Activated B cell treated with CpG ODN at 0.5 μM for 24 hours (primary cell): ENCODE results near the gene AP3B1. TPM values are rescaled to one million over a fixed set of nuclear protein-coding genes. Genes with fewer than 3 reads are reported as not detected.

Experiments
- ATAC-seq: fragments of 200-7000 bp; cut with Tn5 transposase; one replicate; pipeline ENCODE4 v1.10.0; 2021; ENCODE audit warnings: low read depth, mild to moderate bottlenecking, moderate library complexity
- CTCF ChIA-PET: fragments of 350-600 bp; sonication (Branson Sonifier 250); formaldehyde crosslinking; loops from one replicate; lab custom pipeline; 2021; ENCODE audit warnings: antibody characterized with exemption; lab: Charles Lee
- POLR2A ChIA-PET: fragments of 350-600 bp; sonication (Branson Sonifier 250); formaldehyde crosslinking; loops from one replicate; lab custom pipeline; 2021; ENCODE audit warnings: antibody characterized with exemption; lab: Charles Lee
- DNase-seq: peaks from one replicate; pipeline ENCODE4 v3.0.0; 2022
- H3K27ac Mint-ChIP-seq: one replicate; pipeline ENCODE4 v1.8.0; 2020; ENCODE audit warnings: mixed read lengths
- H3K27me3 Mint-ChIP-seq: one replicate; pipeline ENCODE4 v1.8.0; 2021; ENCODE audit warnings: mixed read lengths
- H3K36me3 Mint-ChIP-seq: one replicate; pipeline ENCODE4 v1.8.0; 2021; ENCODE audit warnings: low read depth, mixed read lengths
- H3K4me1 Mint-ChIP-seq: one replicate; pipeline ENCODE4 v1.8.0; 2021; ENCODE audit warnings: mixed read lengths
- H3K4me3 Mint-ChIP-seq: one replicate; pipeline ENCODE4 v1.8.0; 2020; ENCODE audit warnings: mild to moderate bottlenecking, mixed read lengths
- H3K9me3 Mint-ChIP-seq: one replicate; pipeline ENCODE4 v1.8.0; 2020; ENCODE audit warnings: mixed read lengths
- intact Hi-C: fragments of 100-400 bp; cut with micrococcal nuclease; formaldehyde crosslinking; loops from one replicate; pipeline ENCODE4 v1.15.1; 2024
- total RNA-seq: library from RNA; stranded (reverse); gene quantifications from 2 replicates; pipeline ENCODE4 v1.2.3, GENCODE V29; 2022
- TF ChIP-seq, protein P1 (sequence below): fragments of 200-600 bp; IDR thresholded peaks from one replicate; pipeline ENCODE4 v1.8.0; 2022; ENCODE audit warnings: antibody characterized with exemption, mild to moderate bottlenecking

The AP3B1 gene, protein sequence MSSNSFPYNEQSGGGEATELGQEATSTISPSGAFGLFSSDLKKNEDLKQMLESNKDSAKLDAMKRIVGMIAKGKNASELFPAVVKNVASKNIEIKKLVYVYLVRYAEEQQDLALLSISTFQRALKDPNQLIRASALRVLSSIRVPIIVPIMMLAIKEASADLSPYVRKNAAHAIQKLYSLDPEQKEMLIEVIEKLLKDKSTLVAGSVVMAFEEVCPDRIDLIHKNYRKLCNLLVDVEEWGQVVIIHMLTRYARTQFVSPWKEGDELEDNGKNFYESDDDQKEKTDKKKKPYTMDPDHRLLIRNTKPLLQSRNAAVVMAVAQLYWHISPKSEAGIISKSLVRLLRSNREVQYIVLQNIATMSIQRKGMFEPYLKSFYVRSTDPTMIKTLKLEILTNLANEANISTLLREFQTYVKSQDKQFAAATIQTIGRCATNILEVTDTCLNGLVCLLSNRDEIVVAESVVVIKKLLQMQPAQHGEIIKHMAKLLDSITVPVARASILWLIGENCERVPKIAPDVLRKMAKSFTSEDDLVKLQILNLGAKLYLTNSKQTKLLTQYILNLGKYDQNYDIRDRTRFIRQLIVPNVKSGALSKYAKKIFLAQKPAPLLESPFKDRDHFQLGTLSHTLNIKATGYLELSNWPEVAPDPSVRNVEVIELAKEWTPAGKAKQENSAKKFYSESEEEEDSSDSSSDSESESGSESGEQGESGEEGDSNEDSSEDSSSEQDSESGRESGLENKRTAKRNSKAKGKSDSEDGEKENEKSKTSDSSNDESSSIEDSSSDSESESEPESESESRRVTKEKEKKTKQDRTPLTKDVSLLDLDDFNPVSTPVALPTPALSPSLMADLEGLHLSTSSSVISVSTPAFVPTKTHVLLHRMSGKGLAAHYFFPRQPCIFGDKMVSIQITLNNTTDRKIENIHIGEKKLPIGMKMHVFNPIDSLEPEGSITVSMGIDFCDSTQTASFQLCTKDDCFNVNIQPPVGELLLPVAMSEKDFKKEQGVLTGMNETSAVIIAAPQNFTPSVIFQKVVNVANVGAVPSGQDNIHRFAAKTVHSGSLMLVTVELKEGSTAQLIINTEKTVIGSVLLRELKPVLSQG
- total RNA-seq, result 46.8 and 52.9 TPM in 2 replicates

DNA sequence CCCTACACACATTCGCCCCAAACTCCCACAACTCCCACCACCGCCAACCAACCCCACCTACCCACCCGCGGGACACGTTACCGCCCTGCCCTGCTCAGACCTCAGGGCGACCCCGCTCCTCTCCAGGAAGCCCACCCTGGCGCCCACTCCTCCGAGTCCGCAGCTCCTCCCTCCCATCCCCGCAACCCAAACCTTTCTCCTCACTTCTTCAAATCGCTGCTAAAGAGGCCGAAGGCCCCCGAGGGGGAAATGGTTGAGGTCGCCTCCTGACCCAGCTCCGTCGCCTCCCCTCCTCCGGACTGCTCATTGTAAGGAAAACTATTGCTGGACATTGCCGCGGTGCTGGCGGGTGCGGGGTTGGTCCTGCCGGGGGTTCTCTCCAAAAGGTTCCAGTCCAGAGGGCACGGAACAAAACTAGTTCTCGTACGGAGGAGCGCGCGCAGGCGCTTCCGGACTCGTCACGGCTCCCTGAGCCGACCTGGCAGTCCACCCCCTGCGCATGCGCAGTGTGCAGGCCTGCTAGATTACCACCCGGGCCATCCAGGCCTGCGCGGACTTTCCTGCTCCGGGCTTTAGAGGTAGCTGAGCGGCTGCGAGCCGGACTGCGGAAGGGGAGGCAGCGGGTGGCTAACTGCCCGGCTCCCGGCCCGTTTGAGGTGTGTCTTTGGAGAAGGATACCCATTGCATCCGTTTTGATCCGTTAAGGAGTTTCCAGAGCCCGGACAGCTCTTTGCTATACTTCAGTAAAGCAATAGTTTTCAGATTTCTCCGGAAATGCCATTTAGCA is at the start of gene AP3B1:
Gene AP3B1 (minus strand): TSS at position 451 of the 787 bp plus-strand sequence. CDS start 119 bp downstream, at position 332.
- no peaks in the 10 kb centered on the region for H3K27me3 Mint-ChIP-seq
- TF ChIP-seq, protein P1, sequence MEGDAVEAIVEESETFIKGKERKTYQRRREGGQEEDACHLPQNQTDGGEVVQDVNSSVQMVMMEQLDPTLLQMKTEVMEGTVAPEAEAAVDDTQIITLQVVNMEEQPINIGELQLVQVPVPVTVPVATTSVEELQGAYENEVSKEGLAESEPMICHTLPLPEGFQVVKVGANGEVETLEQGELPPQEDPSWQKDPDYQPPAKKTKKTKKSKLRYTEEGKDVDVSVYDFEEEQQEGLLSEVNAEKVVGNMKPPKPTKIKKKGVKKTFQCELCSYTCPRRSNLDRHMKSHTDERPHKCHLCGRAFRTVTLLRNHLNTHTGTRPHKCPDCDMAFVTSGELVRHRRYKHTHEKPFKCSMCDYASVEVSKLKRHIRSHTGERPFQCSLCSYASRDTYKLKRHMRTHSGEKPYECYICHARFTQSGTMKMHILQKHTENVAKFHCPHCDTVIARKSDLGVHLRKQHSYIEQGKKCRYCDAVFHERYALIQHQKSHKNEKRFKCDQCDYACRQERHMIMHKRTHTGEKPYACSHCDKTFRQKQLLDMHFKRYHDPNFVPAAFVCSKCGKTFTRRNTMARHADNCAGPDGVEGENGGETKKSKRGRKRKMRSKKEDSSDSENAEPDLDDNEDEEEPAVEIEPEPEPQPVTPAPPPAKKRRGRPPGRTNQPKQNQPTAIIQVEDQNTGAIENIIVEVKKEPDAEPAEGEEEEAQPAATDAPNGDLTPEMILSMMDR, result no peak
- POLR2A ChIA-PET, result interaction anchor here (0.5 to 6.7 kb wide), 9 partner anchors 10 to 803 kb away, joined by 3 to 167 read pairs (median 4); partner anchors contain the start of genes ARSB, SCAMP1 and WDR41
- CTCF ChIA-PET, result interaction anchor here (0.9 to 4.1 kb wide), 2 partner anchors 17 to 66 kb away, joined by 3 to 27 read pairs; partner anchors contain the start of gene SCAMP1
- peak within 1 kb of the TSS; percentile 98 for H3K27ac Mint-ChIP-seq
- peak; percentile 96 for DNase-seq
- peak; percentile 94 for ATAC-seq
- H3K9me3 Mint-ChIP-seq, result no peaks in the 10 kb centered on the region
- intact Hi-C loops, result loop anchor here (1.0 to 10.0 kb wide), 8 partner anchors 66 to 1264 kb away; partner anchors contain the start of genes AGGF1, ARSB, HOMER1 and SCAMP1
- peak within 1 kb of the TSS; percentile 98 for H3K4me3 Mint-ChIP-seq
- peaks cover 16% of the 10 kb centered on the region for H3K36me3 Mint-ChIP-seq
- H3K4me1 Mint-ChIP-seq, result peaks cover 44% of the 10 kb centered on the region

DNA sequence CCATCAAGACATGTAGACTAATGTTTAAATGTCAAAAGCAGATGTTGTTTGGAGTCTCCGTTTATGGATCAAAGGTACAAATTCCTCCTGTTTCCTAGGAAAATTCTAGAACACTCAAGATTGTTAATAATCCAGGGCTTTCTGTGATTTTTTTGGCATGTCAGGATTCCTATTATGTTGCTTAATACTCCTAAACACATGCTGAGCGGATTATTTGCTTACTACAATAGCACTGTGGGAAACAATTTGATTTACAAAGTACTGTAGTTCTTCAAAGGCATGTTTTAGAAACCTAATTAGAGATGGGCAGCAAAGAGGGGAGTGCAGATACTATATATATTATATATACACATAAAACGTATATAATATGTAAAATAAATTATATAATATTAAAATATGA is 46.9 kb upstream of the AP3B1 start:
- CTCF ChIA-PET, result no interaction called here
- ATAC-seq, result no peak
- intact Hi-C loops, result no loop called here
- H3K27ac Mint-ChIP-seq, result no peak overlapping the region
- no peak overlapping the region for H3K4me3 Mint-ChIP-seq
- TF ChIP-seq, protein P1, result no peak
- peaks cover 5% of the 10 kb centered on the region for H3K27me3 Mint-ChIP-seq
- no peak for DNase-seq
- H3K9me3 Mint-ChIP-seq, result peaks cover 12% of the 10 kb centered on the region
- no peaks in the 10 kb centered on the region for H3K4me1 Mint-ChIP-seq
- POLR2A ChIA-PET, result no interaction called here
- no peaks in the 10 kb centered on the region for H3K36me3 Mint-ChIP-seq

DNA sequence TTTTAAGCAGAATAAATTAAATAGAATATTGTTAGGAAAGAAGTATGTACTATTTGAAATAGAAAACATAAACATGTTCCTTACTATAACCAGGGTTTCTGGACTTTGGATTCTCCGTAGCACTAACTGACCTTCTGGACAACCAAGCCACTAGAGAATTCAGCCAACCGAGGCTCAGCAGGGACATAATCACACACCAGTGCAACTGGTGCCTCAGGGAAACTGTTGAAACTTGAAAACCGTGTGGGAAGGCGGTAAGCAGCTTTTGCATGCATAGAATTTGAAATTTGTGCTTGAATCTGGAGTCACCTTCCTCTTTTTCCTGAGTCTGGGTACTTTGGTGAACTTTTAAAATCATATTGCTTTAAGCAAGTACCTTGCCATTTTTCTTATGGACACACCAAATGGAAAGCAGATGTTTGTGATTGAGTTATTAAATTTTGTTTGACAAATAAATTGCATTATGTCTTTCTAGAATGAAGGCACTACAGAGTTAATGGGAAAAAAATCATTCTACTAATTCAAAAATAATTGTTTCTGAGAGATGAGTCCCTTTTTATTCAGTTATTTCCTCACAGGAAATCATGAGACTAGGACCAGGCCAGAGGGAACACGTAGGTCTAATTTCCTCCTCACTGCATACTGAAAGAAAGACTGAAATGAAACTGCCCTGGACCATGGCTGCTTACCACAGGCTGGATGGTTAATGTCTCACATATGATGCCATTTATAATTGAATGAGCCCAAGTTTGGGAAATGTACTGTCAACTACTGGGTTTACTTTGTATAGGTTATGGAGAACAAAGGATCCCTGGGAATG is 45.3 kb upstream of the AP3B1 start:
- Mint-ChIP-seq H3K27ac (no peak overlapping the region), H3K9me3 (peaks cover 12% of the 10 kb centered on the region), H3K27me3 (peaks cover 5% of the 10 kb centered on the region), H3K4me3 (no peak overlapping the region), H3K4me1 (no peaks in the 10 kb centered on the region), H3K36me3 (no peaks in the 10 kb centered on the region)
- ChIA-PET CTCF (no interaction called here), POLR2A (no interaction called here)
- TF ChIP-seq, protein P1, result no peak
- ATAC-seq (no peak), DNase-seq (no peak)
- intact Hi-C loops, result no loop called here

DNA sequence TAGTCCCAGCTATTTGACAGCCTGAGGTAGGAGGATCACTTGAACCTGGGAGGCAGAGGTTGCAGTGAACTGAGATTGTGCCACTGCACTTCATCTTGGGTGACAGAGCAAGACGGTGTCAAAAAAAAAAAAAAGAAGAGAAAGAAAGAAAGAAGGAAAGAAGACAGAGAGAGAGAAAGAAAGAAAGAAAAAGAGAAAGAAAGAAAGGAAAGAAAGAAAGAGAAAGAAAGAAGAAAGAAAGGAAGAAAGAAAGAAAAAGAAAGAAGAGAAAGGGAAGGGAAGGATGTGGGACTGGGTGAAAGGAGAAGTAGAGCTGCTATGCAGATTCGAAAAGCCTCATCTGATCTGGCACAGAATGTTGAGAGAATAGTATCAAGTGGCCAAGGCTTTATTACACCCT is 42.2 kb upstream of the AP3B1 start:
- ChIA-PET CTCF (no interaction called here), POLR2A (no interaction called here)
- H3K9me3 Mint-ChIP-seq, result peaks cover 12% of the 10 kb centered on the region
- intact Hi-C loops, result no loop called here
- H3K4me1 Mint-ChIP-seq, result no peaks in the 10 kb centered on the region
- no peak overlapping the region for H3K4me3 Mint-ChIP-seq
- ATAC-seq (no peak), DNase-seq (no peak)
- TF ChIP-seq, protein P1, result no peak
- H3K27ac Mint-ChIP-seq, result no peak overlapping the region
- H3K27me3 Mint-ChIP-seq, result peaks cover 5% of the 10 kb centered on the region
- H3K36me3 Mint-ChIP-seq, result no peaks in the 10 kb centered on the region
